K562 (cell line): ENCODE data around the gene UAP1. TPM values are rescaled to one million over a fixed set of nuclear protein-coding genes. Genes with fewer than 3 reads are reported as not detected.
A peak's percentile ranks its signal among the peaks of the same experiment; 100 is the strongest.

Source experiments
- BHLHE40 ChIP-seq: IDR thresholded peaks from 2 replicates; pipeline ENCODE4 v1.6.1; 2011; ENCODE audit warnings: low read length, improper control_type of control experiment
- DLX4 ChIP-seq: fragments of 250-450 bp; sonication (Bioruptor Pico); IDR thresholded peaks from 2 replicates; pipeline ENCODE4 v1.6.1; 2021; ENCODE audit warnings: mild to moderate bottlenecking
- EP400 ChIP-seq: fragments of 450-650 bp; IDR thresholded peaks from 2 replicates; pipeline ENCODE4 v1.6.1; 2017; ENCODE audit warnings: antibody characterized with exemption, mild to moderate bottlenecking, moderate library complexity
- ETS1 ChIP-seq: conservative IDR thresholded peaks from 2 replicates; pipeline ENCODE4 v1.6.1; 2011; ENCODE audit warnings: low read depth, mild to moderate bottlenecking, low read length; ENCODE audit not compliant: control insufficient read depth
- FOS ChIP-seq: IDR thresholded peaks from 3 replicates; pipeline ENCODE4 v1.6.1; 2011; ENCODE audit not compliant: insufficient read length; ENCODE audit errors: extremely low read depth
- MEF2A ChIP-seq: IDR thresholded peaks from 2 replicates; pipeline ENCODE4 v1.6.1; 2011; ENCODE audit warnings: low read depth, mild to moderate bottlenecking, low read length, moderate library complexity; ENCODE audit not compliant: control insufficient read depth
- MLLT1 ChIP-seq, 2 experiments: fragments of 450-650 bp; IDR thresholded peaks; 2 replicates each; pipeline ENCODE4 v1.6.1; 2016
- MNT ChIP-seq, 2 experiments: fragments of 450-650 bp; conservative IDR thresholded peaks; 2 replicates each; pipeline ENCODE4 v1.6.1; 2017; ENCODE audit warnings: mild to moderate bottlenecking in 2 of 2, moderate library complexity in 2 of 2
- POLR2B ChIP-seq: fragments of 450-650 bp; IDR thresholded peaks from 2 replicates; pipeline ENCODE4 v1.6.1; 2018; ENCODE audit warnings: low read depth; ENCODE audit not compliant: partially characterized antibody
- RFX5 ChIP-seq: IDR thresholded peaks from 2 replicates; pipeline ENCODE4 v1.6.1; 2011; ENCODE audit warnings: low read depth, mild to moderate bottlenecking, improper control_type of control experiment, low read length
- RNF2 ChIP-seq: sonication (generic); IDR thresholded peaks from 2 replicates; pipeline ENCODE4 v1.6.1; 2016
- SIRT6 ChIP-seq: IDR thresholded peaks from one replicate; pipeline ENCODE4 v1.6.1; 2012; ENCODE audit warnings: low read depth, mild to moderate bottlenecking, control low read depth, inconsistent platforms, low read length, moderate library complexity
- THAP7 ChIP-seq: fragments of 250-450 bp; sonication (Bioruptor Pico); IDR thresholded peaks from 2 replicates; pipeline ENCODE4 v1.5.0; 2021
- TRIM25 ChIP-seq: fragments of 450-650 bp; IDR thresholded peaks from 2 replicates; pipeline ENCODE4 v1.7.0; 2016; ENCODE audit warnings: borderline replicate concordance
- ZBTB1 ChIP-seq: sonication (generic); formaldehyde crosslinking; IDR thresholded peaks from 2 replicates; pipeline ENCODE4 v1.8.1; 2023; ENCODE audit warnings: missing genetic modification reagents, low read depth, mild to moderate bottlenecking, borderline replicate concordance
- ZKSCAN1 ChIP-seq: fragments of 150-350 bp; IDR thresholded peaks from 2 replicates; pipeline ENCODE4 v1.6.1; 2016; ENCODE audit warnings: low read depth, low read length
- ZNF316 ChIP-seq: fragments of 450-650 bp; IDR thresholded peaks from 2 replicates; pipeline ENCODE4 v1.6.1; 2016
- ZNF449 ChIP-seq: fragments of 250-450 bp; sonication (Bioruptor Pico); IDR thresholded peaks from 2 replicates; pipeline ENCODE4 v1.8.0; 2022; ENCODE audit warnings: moderate library complexity, mild to moderate bottlenecking, inconsistent platforms
- ZNF511 ChIP-seq: sonication (generic); formaldehyde crosslinking; IDR thresholded peaks from 2 replicates; pipeline ENCODE4 v1.8.0; 2022; ENCODE audit warnings: mild to moderate bottlenecking, missing genetic modification reagents
- polyA plus RNA-seq, 8 experiments: library from polyadenylated mRNA; depleted of rRNA in 4 of 8; stranded (reverse) in 5 of 8; unstranded in 3 of 8; fragments of >200 nt; fragmentation: Nextera tagmentation in 2 of 8; fragmentation: Illumina TruSeq in 1 of 8; extraction: Ambion mirVana in 2 of 8; extraction: Trizol in 1 of 8; gene quantifications; 2 replicates each; pipeline versions ENCODE4 v1.2.1 to v1.2.3, GENCODE V29; 2011 to 2014; ENCODE audit warnings: inconsistent platforms in 1 of 8, missing spikeins in 1 of 8
- total RNA-seq, 7 experiments: library from RNA; depleted of rRNA in 6 of 7; stranded (reverse); fragments of >200 nt in 6 of 7; fragmentation: Illumina TruSeq in 2 of 7; extraction: Trizol in 2 of 7; gene quantifications; 2 replicates each; pipeline versions ENCODE4 v1.2.1 to v1.2.3, GENCODE V29; 2011 to 2021; ENCODE audit warnings: low replicate concordance in 1 of 7

UAP1 gene
- total and polyA plus RNA-seq, 9 of the 15 experiments (the other 6 are each of a cell fraction or from before 2014, with no cell fraction given), result 182 to 317 (median 213) TPM

GRCh38 chr1:162564762-162565218, 3.3 kb downstream of the UAP1 start (continued):
- TF ChIP-seq MLLT1 (IDR thresholded peaks at IDR 0.05), result 0 out of 4 replicates have a peak, but pooled peaks of 1 of the 2 experiments have one; percentile 8
- peak; percentile 63; the same call in 1 of the 2 replicates for TF ChIP-seq BHLHE40
- TF ChIP-seq THAP7 (CRISPR knock-in tag), result no peak
- no peak for TF ChIP-seq RFX5
- TF ChIP-seq DLX4 (CRISPR knock-in tag), result no peak
- TF ChIP-seq MEF2A, result no peak
- no peak for TF ChIP-seq ZNF449 (CRISPR knock-in tag)
- no peak for TF ChIP-seq ETS1
- no peak for TF ChIP-seq RNF2
- TF ChIP-seq ZNF316, result 0 out of 2 replicates have a peak, but pooled peaks have one; percentile 31
- TF ChIP-seq POLR2B, result no peak
- no peak for TF ChIP-seq SIRT6
- TF ChIP-seq MNT (conservative IDR thresholded peaks at IDR 0.05), result peak; percentile 72
- TF ChIP-seq TRIM25, result no peak
- peak; percentile 75; the same call in 1 of the 2 replicates for TF ChIP-seq EP400
- TF ChIP-seq FOS, result no peak
- no peak for TF ChIP-seq ZNF511 (CRISPR knock-in tag)
- TF ChIP-seq ZBTB1 (CRISPR knock-in tag), result no peak
- no peak for TF ChIP-seq ZKSCAN1
